NCI-H2196 treated with DMSO at 0.1 percent for 48 hours (cell line): ENCODE results near the gene BLACAT1.
"Not testable (repeated sequence)": the region's sequence is repeated elsewhere in the genome, so short reads cannot be mapped to it uniquely, and the experiment has no call there.

Experiments used
- DNase-seq: peaks from one replicate; lab custom pipeline; 2025; ENCODE audit not compliant: unreplicated experiment; lab: John Stamatoyannopoulos, UW

BLACAT1 gene

DNA sequence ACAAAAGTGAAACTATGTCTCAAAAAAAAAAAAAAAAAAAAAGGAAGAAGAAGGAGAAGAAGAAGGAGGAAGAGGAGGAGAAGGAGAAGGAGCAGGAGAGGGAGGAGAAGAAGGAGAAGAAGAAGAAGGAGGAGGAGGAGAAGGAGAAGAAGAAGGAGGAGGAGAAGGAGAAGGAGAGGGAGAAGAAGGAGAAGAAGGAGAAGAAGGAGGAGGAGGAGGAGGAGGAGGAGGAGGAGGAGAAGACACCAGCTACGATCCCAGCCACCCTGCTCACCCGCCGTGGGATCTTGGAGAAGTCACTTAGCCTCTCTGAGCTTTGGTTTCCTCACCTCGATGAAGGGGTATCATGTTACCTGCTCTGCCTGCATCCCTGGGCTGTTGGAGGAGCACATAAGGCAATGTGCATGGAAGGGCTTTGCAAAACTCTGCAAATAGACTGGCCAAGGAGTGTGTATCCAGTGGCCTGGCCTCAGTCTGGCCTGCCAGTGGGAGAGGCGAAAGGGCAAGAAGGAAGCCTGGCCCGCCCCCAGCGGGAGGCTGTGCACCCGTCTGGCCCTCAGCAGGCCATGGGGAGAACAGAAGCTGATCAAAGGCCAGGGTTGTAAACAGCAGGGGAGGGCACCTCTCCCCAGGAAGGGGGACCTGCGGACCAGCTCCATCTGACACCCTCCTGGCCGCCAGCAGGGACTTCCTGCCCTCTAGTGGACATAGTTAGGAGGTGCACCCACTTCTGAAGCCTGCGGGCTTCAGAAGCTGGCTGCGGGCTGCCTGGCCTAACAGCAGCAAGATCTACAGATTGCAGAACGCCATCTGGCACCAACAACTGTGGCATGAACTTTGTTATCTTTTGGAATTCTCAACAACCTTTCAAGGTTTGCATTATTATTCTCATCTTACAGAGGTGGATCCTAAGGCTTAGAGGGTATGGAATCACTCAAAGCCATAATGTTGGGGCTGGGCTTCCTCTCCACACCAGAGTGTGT lies 29.4 kb upstream of the BLACAT1 start:
- DNase-seq, result peak; percentile 90

- DNase-seq, result no peak
Measured at GRCh38 chr1:205483372-205483771, 27.5 kb upstream of the BLACAT1 start.

DNA sequence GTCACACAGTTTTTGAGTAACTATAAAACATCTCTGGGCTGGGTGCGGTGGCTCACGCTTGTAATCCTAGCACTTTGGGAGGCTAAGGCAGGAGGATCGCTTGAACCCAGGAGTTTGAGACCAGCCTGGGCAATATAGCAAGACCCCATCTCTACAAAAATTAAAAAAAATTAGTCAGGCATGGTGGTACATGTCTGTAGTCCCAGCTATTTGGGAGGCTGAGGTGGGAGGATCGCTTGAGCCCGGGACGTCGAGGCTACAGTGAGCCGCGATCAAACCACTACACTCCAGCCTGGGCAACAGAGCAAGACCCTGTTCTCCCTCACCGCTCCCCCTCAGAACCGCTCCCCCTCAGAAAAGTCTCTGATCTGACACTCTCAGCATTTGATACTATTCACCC lies 26.7 kb upstream of the BLACAT1 start:
- DNase-seq, result not testable (repeated sequence)

DNA sequence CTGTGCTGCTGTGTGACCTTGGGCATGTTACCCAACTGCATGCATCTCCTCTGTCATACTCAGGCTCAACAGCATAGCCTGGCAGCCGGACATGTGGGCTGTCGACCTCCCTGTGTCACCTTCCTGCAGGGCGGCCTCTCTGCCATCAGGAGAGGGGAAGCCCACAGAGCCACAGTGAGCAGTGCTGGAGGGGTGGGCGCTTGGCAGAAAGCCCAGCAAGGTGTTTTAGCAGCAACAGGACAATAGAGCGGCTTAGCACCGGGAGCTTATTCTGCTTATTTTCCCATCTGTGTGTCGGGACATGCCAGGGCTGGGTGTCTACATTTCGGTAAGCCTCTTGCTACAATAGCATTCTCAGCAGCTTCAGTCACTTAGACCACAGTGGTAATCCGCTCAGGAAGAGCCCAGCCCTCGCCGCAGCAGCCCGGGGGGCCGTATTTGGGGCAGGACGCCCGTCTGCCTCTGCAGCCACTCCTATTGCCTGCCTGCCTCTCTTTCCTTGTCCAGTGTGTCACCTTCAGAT lies 25.8 kb upstream of the BLACAT1 start:
- DNase-seq, result no peak

DNA sequence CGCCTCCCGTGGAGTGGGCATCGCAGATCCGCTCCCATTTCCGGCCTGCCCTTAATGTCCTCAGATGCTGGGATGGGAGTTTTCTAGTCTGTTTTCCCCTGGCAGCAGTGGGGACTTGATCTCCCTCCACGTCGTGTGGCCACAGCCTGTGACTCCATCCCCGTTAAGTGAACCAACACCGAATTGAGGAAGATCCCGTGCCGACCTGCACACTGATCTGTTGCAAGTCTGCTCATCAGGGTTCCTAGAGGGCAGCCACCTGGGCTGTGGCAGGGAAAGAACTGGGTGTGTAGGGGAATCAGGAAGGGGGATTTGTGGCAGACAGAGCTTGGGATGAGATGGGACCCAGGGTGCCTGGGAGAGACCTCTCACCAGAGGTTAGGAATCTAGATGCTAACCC lies 25.4 kb upstream of the BLACAT1 start:
- DNase-seq, result no peak

- no peak for DNase-seq
Measured at GRCh38 chr1:205480349-205480985, 24.6 kb upstream of the BLACAT1 start.

DNA sequence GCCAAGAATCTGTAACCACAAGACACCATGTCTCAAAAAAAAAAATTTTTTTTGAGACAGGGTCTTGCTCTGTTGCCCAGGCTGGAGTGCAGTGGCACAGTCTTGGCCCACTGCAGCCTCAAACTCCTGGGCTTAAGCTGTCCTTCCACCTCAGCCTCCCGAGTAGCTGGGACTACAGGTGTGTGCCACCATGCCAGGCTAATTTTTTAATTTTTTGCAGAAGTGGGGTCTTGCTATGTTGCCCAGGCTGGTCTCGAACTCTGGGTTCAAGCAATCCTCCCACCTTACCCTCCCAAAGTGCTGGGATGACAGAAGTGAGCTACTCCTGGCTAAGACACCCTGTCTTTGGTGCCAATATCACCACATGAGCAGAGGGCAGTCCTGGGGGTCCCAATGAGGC lies 23.1 kb upstream of the BLACAT1 start:
- not testable (repeated sequence) for DNase-seq

DNA sequence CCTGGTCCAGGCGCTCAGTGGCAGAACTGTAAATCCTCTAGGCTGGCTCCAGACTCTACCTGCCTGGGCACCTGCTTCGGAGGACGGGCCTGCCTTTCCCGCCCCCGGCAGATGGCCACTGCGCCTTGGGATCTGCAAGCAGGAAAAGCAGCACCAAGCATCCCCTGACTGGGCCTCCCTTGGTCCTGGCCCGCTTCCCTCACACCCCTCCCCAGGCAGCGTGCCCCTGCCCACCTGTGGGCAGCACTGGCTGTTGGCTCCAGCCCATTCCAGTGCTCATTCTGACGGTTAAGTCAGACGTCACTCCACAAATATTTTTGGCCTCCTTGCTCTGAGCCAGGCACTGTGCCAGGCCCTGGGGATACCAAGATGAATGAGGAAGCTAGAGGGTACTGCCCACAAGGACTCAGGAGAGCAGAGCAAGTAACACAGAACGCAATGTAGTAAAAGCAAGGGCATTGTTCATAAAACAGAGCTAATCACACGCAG lies 22.0 kb upstream of the BLACAT1 start:
- DNase-seq, result peak; percentile 82

GRCh38 chr1:205477121-205477758 lies 21.4 kb upstream of the BLACAT1 start:
- DNase-seq, result no peak

GRCh38 chr1:205476648-205477047 lies 20.8 kb upstream of the BLACAT1 start:
- DNase-seq, result no peak

DNA sequence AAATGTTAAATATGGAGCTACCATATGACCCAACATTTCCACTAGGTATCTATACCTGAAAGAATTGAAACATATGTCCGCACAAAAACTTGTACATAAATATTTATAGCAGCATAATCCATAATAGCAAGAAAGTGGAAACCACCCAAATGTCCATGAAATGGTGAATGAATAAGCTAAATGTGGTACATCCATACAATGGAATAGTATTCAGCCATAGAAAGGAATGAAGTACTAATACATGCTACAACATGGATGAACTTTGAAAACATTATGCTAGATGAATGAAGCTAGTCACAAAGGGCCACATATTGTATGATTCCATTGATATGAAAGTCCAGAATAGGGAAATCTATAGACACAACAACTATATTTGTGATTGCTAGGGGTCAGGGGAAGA lies 20.0 kb upstream of the BLACAT1 start:
- DNase-seq, result no peak

- no peak for DNase-seq
Measured at GRCh38 chr1:205474571-205474970, 18.7 kb upstream of the BLACAT1 start.

- DNase-seq, result no peak
Measured at GRCh38 chr1:205473966-205474365, 18.1 kb upstream of the BLACAT1 start.

GRCh38 chr1:205473475-205473874 lies 17.6 kb upstream of the BLACAT1 start:
- DNase-seq, result no peak

GRCh38 chr1:205472737-205473441 lies 17.0 kb upstream of the BLACAT1 start:
- no peak for DNase-seq

DNA sequence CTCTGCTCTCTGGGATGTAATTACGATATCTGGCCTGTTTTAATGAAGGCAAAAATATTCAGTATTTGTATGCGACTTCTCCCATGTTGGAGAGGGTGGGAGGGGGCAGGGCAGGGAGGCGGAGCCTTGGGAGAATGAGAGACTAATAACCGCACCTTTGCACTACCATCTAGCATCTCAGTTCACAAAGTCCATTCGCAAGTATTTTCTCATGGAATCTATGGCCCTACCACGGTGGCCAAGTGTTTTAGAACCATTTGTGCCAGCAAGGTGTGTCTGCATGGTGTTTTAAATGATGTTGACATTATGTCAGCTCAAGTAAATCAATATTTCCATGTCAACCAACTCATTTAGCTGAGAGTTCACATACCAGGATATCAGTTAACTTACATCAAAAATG lies 14.3 kb upstream of the BLACAT1 start:
- no peak for DNase-seq

DNA sequence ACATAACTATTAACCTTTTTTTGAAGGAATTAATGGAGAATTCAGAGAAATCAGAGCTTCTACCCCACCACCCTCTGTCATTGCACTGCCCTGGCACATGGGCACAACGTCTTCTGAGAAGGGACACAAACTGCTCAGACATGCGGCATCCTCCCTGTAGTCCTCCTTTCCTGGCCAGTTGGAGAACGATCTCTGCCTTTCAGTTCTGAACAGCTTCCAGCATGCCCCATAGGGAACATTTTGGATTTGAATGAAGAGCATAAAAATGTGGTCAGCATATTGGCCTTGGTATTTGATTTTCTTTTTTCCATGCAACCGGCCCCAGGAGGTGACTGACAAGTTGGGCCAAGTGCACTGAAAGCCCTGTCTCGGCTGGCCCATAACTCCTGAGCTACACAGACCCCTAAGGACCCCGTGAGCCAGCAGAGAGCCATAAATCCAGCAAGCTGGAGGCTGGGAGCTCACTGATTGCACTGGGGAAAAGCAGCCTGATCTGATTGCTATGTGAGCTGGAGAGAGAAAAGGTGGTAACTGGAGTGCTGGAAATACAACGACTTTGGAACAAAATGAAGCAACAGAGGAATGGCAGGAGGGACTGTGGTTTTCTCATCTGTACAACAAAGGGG lies 10.9 kb upstream of the BLACAT1 start:
- no peak for DNase-seq

DNA sequence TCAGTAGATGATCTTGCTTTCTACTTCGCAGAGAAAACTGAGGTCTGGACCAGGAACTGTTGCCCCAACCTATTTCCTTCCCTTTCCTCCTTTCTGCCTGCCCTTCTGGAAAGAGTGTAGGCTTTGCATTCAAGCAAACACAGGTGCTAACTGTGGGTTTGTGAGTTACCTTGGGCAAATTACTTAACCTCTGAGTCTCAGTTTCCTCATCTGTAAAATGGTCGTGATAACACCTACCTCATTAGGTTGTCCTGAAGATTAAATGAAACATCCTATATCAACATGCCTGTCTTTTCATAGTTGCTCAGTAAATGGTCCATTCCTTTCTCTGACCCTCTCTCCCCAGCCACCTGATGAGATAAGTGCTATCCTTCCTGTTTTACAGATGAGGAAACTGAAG lies 9.5 kb upstream of the BLACAT1 start:
- no peak for DNase-seq

- no peak for DNase-seq
Measured at GRCh38 chr1:205458777-205459566, 3.1 kb upstream of the BLACAT1 start.
